GM12891 (cell line): ENCODE data around the gene TMEM145.

Source experiments
- POLR2A ChIP-seq: IDR thresholded peaks from 2 replicates; pipeline ENCODE4 v1.6.1; 2011; ENCODE audit warnings: low read depth, low read length, control low read depth
- POLR2AphosphoS5 ChIP-seq: IDR thresholded peaks from 2 replicates; pipeline ENCODE4 v1.6.1; 2011; ENCODE audit warnings: low read depth, low read length, control low read depth
- SPI1 ChIP-seq: IDR thresholded peaks from 2 replicates; pipeline ENCODE4 v1.6.1; 2011; ENCODE audit warnings: low read depth, low read length, control low read depth
- TAF1 ChIP-seq: IDR thresholded peaks from 2 replicates; pipeline ENCODE4 v1.6.1; 2011; ENCODE audit warnings: low read depth, low read length, control low read depth

DNA sequence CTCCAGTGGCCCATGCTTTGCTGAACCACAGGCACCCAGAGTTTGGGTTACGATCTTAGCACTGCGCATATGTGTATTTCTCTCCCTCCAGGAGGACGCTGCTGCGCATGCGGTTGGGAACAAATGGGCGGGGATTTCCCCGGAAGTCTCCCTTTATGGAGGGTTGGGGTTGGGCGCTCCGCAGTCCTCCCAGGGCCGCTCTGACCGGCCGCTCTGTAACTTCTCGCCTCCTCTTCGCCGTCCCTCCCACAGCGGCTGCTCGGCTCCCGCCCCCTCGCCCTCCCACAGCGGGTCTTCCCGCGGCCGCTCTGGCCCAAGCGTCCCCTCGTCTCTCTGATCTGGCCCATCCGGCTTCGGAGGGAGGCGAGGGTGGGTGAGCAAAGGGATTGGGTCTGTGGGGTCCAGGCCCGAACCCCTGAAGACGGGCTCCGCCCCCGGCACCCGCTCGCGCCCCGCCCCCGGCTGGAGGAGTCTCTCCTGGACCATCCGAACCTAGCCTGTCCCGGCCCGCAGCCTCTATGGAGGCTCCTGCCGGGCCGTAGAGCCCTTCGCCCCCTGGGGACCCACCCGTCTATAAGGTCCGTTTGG, 12.3 kb downstream of the TMEM145 start, which contains the start of gene MEGF8:
- TF ChIP-seq POLR2AphosphoS5 (0 out of 2 replicates have a peak, but pooled peaks have one; percentile 42), POLR2A (no peak), SPI1 (no peak), TAF1 (peak; percentile 59)
